NCI-H446 treated with DMSO at 0.1 percent for 48 hours (cell line): ENCODE results near the gene ACER1.

Experiments
- DNase-seq: peaks from one replicate; lab custom pipeline; 2025; lab: John Stamatoyannopoulos, UW

Gene ACER1

GRCh38 chr19:6267552-6268381, 65.6 kb downstream of the ACER1 start:
- no peak for DNase-seq

DNA sequence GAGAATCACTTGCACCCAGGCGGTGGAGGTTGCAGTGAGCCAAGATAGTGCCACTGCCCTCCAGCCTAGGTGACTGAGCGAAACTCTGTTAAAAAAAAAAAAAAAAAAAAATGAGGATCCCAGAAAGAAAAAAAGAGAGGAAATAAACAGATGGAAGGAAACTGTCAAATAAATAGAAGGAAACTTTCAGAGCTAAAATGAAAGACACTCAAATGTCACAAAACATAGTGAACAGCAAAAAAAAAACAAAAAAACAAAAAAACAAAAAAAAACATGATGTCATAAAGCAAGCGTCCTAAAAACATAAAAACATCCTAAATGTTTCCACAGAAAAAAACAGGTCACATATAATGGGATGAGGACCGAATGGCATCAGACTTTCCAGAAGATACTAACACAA, 68.6 kb downstream of the ACER1 start:
- DNase-seq: no peak

DNA sequence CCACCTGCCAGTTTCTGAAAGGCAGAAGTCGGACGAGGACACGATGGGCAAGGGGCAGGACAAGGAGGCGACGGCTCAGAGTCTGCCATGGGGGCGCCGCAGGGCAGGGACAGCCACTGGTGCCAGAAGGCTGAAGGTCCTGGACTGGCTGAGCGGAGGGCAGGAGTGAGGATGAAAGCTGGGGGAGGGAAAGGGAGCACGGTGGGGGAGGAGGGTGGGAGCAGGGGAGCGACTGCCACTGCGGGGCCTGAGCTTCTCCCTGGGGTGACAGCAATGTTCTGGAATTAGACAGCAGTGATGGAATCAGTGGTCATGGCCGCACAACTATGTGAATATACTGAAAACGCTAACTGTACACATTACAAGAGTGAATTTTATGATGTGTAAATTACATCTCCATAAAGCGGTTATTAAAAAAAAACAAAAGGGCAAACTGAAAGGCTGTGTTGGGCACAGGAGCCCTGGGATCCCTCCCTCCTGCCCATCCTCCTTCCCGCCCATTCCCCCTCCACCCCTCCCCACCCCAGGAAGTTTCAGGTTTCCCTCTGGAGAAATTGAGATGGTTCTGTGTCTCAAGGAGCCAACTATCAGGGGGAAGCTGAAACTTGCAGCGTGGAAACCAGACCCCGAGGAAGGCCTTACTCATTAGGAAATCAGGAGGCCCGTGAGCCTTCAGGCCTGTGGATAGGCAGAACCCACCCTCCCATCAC, 69.5 kb downstream of the ACER1 start:
- DNase-seq: no peak

- DNase-seq: no peak
Measured at GRCh38 chr19:6263306-6263705, 70.1 kb downstream of the ACER1 start.

DNA sequence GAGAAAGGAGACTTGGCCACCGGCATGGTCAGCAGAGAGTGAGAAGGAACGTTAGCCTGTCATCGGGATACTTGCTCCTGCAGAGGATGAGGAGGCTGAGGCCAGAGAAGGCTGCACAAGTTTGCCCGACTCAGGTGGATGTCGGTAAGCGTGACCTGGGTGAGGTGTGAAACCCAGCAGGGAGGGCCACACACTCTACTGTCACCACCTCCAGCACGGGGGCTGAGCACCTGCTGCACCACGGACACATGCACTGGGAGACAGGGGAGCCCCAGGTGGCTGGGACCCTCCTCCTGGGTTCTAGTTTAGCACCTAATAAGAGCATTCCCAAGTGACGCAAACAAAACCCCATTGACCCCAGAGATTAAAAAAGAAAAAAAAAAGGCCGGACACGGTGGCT, 70.9 kb downstream of the ACER1 start:
- no peak for DNase-seq

DNA sequence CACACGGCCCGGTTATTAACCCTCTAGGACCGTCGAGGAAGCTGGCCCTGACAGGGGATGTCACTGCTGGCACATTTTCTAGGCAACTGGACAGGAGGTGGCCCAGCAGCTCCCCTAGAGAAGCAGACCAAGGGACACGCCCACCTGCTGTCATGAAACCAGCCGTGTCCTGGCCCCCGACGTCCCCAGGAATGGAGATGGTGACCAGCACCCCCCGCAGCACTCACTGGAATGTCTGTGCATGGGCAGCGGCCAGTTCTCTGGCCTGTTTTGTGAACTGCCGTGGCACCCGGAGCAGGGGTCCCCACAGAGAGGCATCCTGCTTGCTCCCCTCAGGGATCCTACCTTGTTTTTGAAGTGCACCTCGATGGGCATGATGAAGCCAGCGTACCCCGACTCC, 71.5 kb downstream of the ACER1 start:
- DNase-seq: no peak

GRCh38 chr19:6260912-6261650, 72.3 kb downstream of the ACER1 start:
- no peak for DNase-seq

DNA sequence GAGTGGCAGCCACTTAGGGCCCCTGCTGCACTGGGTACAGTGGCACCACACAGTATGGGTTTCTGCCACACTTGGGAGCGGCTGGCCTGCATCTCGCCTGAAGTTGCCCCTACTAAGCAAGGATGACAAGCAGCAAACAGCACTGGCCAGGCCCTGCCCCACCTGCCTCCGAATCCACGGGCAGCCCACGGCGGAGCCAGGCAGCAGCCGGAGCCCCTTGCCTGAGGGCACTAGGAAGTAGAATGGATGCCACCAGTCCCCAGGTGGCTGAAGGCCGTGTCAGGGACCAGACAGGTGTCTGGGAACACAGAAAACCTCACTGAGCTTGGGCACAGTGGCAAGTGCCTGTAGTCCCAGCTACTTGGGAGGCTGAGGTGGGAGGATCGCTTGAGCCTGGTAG, 73.0 kb downstream of the ACER1 start:
- DNase-seq: no peak

GRCh38 chr19:6259312-6259861, 74.0 kb downstream of the ACER1 start:
- DNase-seq: no peak

DNA sequence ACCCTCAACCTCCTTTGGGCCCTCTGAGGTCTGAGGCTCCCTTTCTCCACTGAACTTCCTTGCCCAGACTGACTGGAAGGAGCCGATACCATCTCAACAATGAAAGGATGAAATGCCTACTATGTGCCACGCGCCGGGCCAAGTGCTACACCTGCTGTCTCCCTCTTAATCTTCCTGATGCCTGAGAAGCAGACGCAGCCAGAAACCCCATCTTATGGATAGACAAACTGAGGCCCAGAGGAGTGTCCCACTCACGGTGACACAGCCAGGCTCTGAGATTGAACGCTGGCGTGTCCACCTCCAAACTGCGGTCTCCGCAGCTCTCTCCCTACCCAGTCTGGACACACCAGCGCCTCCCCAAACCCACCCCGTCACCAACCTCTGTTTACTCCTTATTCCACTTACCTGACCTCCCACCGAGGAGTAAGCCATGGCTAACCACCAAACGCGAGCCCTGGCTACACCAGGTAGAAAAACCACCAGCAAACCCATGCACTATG, 74.5 kb downstream of the ACER1 start:
- DNase-seq: no peak
